Caco-2 (cell line): ENCODE measurements around the gene PEAK3. TPM values are rescaled to one million over a fixed set of nuclear protein-coding genes. Genes with fewer than 3 reads are reported as not detected.

ENCODE experiments used
- BruUV-seq: library from RNA; stranded (reverse); fragments of 400-500 nt; replicated peaks from 2 replicates; lab custom pipeline; 2021; lab: Mats Ljungman, UMichigan
- CTCF ChIA-PET: fragments of 300-600 bp; sonication (Branson Sonifier 250); formaldehyde crosslinking; loops from one replicate; lab custom pipeline; 2022; ENCODE audit warnings: antibody characterized with exemption; lab: Charles Lee
- POLR2A ChIA-PET: fragments of 300-600 bp; sonication (Branson Sonifier 250); formaldehyde crosslinking; loops from one replicate; lab custom pipeline; 2022; ENCODE audit warnings: antibody characterized with exemption; lab: Charles Lee
- DNase-seq, 2 experiments: peaks; one replicate each; pipeline versions ENCODE4 v3.0.0 to v3.0.0-alpha.2; 2020 to 2022
- H3K27me3 ChIP-seq: replicated peaks from 2 replicates; pipeline ENCODE4 v1.6.0; 2011; ENCODE audit warnings: low read length; ENCODE audit not compliant: control insufficient read depth, insufficient read depth
- H3K36me3 ChIP-seq: 2 replicates; pipeline ENCODE4 v1.5.1; 2011; ENCODE audit warnings: low read length; ENCODE audit not compliant: control insufficient read depth, insufficient read depth
- H3K4me1 ChIP-seq: fragments of 250-450 bp; sonication (Bioruptor Pico); 2 replicates; pipeline ENCODE4 v1.5.1; 2020; ENCODE audit warnings: mild to moderate bottlenecking
- H3K4me3 ChIP-seq: 2 replicates; pipeline ENCODE4 v1.5.1; 2011; ENCODE audit warnings: low read depth, mild to moderate bottlenecking, control low read depth, low read length
- H3K9me3 ChIP-seq: fragments of 250-450 bp; sonication (Bioruptor Pico); 2 replicates; pipeline ENCODE4 v1.5.1; 2020; ENCODE audit warnings: mild to moderate bottlenecking, moderate library complexity
- H3K27ac Mint-ChIP-seq: one replicate; pipeline ENCODE4 v1.8.0; 2022; ENCODE audit warnings: mixed read lengths; ENCODE audit not compliant: unreplicated experiment
- H3K27me3 Mint-ChIP-seq: one replicate; pipeline ENCODE4 v1.8.0; 2022; ENCODE audit warnings: mixed read lengths; ENCODE audit not compliant: insufficient read depth, unreplicated experiment
- H3K36me3 Mint-ChIP-seq: one replicate; pipeline ENCODE4 v1.8.0; 2022; ENCODE audit warnings: mild to moderate bottlenecking, mixed read lengths; ENCODE audit not compliant: insufficient read depth, unreplicated experiment
- H3K4me1 Mint-ChIP-seq: one replicate; pipeline ENCODE4 v1.8.0; 2022; ENCODE audit warnings: low read depth, mixed read lengths; ENCODE audit not compliant: unreplicated experiment
- H3K4me3 Mint-ChIP-seq: one replicate; pipeline ENCODE4 v1.8.0; 2022; ENCODE audit warnings: mild to moderate bottlenecking, moderate library complexity, mixed read lengths; ENCODE audit not compliant: unreplicated experiment
- H3K9me3 Mint-ChIP-seq: one replicate; pipeline ENCODE4 v1.8.0; 2022; ENCODE audit warnings: mixed read lengths; ENCODE audit not compliant: unreplicated experiment
- CTCF ChIP-seq, 2 experiments: fragments of 200-600 bp in 1 of 2; IDR thresholded peaks; 1 replicate in 1 of 2; 2 replicates in 1 of 2; pipeline versions ENCODE4 v1.5.1 to v1.8.0; 2011 to 2022; ENCODE audit warnings: antibody characterized with exemption in 1 of 2, control low read depth in 1 of 2, inconsistent platforms in 1 of 2, low read depth in 1 of 2, low read length in 1 of 2, mild to moderate bottlenecking in 1 of 2, moderate library complexity in 1 of 2; ENCODE audit not compliant: insufficient read depth in 1 of 2, severe bottlenecking in 1 of 2, unreplicated experiment in 1 of 2
- intact Hi-C: fragments of 100-400 bp; cut with micrococcal nuclease; formaldehyde crosslinking; loops from one replicate; pipeline ENCODE4 v1.10.0; 2022; ENCODE audit not compliant: unreplicated experiment
- total RNA-seq: library from RNA; stranded (reverse); gene quantifications from 2 replicates; pipeline ENCODE4 v1.2.3, GENCODE V29; 2022

The PEAK3 gene
- total RNA-seq, 1 experiment from 2014 or later: not detected

- no peak for TF ChIP-seq CTCF (IDR thresholded peaks at IDR 0.05; ENCODE audit: insufficient read depth in 1 of 2, low read depth in 1 of 2, low read length in 1 of 2, severe bottlenecking in 1 of 2, unreplicated experiment in 1 of 2)
- ChIA-PET POLR2A (no interaction called here), CTCF (no interaction called here)
- no peaks in the 10 kb centered on the region for H3K4me1 ChIP-seq
- no peak for DNase-seq
- H3K4me3 ChIP-seq: no peak overlapping the region
- Mint-ChIP-seq H3K9me3 (no peaks in the 10 kb centered on the region), H3K36me3 (peaks cover 62% of the 10 kb centered on the region), H3K4me3 (no peak overlapping the region), H3K4me1 (no peaks in the 10 kb centered on the region), H3K27me3 (no peaks in the 10 kb centered on the region), H3K27ac (no peak overlapping the region)
- no TSS peak for BruUV-seq
- H3K27me3 ChIP-seq: no peaks in the 10 kb centered on the region
- H3K36me3 ChIP-seq: no peaks in the 10 kb centered on the region; the same call in 1 of the 2 replicates
- intact Hi-C loops: no loop called here
- H3K9me3 ChIP-seq: no peaks in the 10 kb centered on the region
These were observed 30.6 kb downstream of the PEAK3 start for GRCh38 chr19:2251106-2252054.

GRCh38 chr19:2250766-2251105 lies 31.2 kb downstream of the PEAK3 start:
- BruUV-seq: no TSS peak
- intact Hi-C loops: no loop called here
- DNase-seq: no peak
- no peaks in the 10 kb centered on the region for H3K9me3 Mint-ChIP-seq
- H3K27ac Mint-ChIP-seq: no peak overlapping the region
- no peaks in the 10 kb centered on the region for H3K4me1 ChIP-seq
- ChIA-PET POLR2A (no interaction called here), CTCF (no interaction called here)
- H3K4me1 Mint-ChIP-seq: no peaks in the 10 kb centered on the region
- H3K27me3 Mint-ChIP-seq: no peaks in the 10 kb centered on the region
- H3K4me3 Mint-ChIP-seq: no peak overlapping the region
- TF ChIP-seq CTCF (IDR thresholded peaks at IDR 0.05; ENCODE audit: insufficient read depth in 1 of 2, low read depth in 1 of 2, low read length in 1 of 2, severe bottlenecking in 1 of 2, unreplicated experiment in 1 of 2): no peak
- no peak overlapping the region for H3K4me3 ChIP-seq
- no peaks in the 10 kb centered on the region for H3K27me3 ChIP-seq
- H3K36me3 Mint-ChIP-seq: peaks cover 68% of the 10 kb centered on the region
- no peaks in the 10 kb centered on the region; the same call in 1 of the 2 replicates for H3K36me3 ChIP-seq
- no peaks in the 10 kb centered on the region for H3K9me3 ChIP-seq

GRCh38 chr19:2249880-2250765 lies 31.9 kb downstream of the PEAK3 start:
- Histone ChIP-seq H3K36me3 (no peaks in the 10 kb centered on the region; the same call in 1 of the 2 replicates), H3K4me1 (no peaks in the 10 kb centered on the region), H3K9me3 (no peaks in the 10 kb centered on the region), H3K4me3 (no peak overlapping the region), H3K27me3 (no peaks in the 10 kb centered on the region)
- intact Hi-C loops: no loop called here
- POLR2A ChIA-PET: no interaction called here
- no TSS peak for BruUV-seq
- CTCF ChIA-PET: no interaction called here
- no peak for DNase-seq
- Mint-ChIP-seq H3K27me3 (no peaks in the 10 kb centered on the region), H3K9me3 (no peaks in the 10 kb centered on the region), H3K27ac (no peak overlapping the region), H3K4me3 (no peak overlapping the region), H3K36me3 (peaks cover 74% of the 10 kb centered on the region), H3K4me1 (no peaks in the 10 kb centered on the region)
- TF ChIP-seq CTCF (IDR thresholded peaks at IDR 0.05; ENCODE audit: insufficient read depth in 1 of 2, low read depth in 1 of 2, low read length in 1 of 2, severe bottlenecking in 1 of 2, unreplicated experiment in 1 of 2): no peak
